GM10266 (cell line): Measurements from ENCODE around the gene RASL11B.
A peak's percentile ranks its signal among the peaks of the same experiment; 100 is the strongest.

Experiments used
- DNase-seq: peaks from one replicate; pipeline ENCODE4 v3.0.0; 2012; ENCODE audit errors: extremely low spot score
- CTCF ChIP-seq: IDR thresholded peaks from 2 replicates; pipeline ENCODE4 v1.5.1; 2012; ENCODE audit warnings: mild to moderate bottlenecking, low read depth; ENCODE audit not compliant: control insufficient read depth, insufficient read depth; ENCODE audit errors: missing control alignments

RASL11B gene

GRCh38 chr4:52911684-52912294, 49.7 kb downstream of the RASL11B start:
- peak; percentile 60 for DNase-seq
- TF ChIP-seq CTCF: peak; percentile 73

GRCh38 chr4:52912608-52913007, 50.5 kb downstream of the RASL11B start:
- no peak for DNase-seq
- TF ChIP-seq CTCF: no peak

- no peak for TF ChIP-seq CTCF
- DNase-seq: no peak
These were observed 52.0 kb downstream of the RASL11B start for GRCh38 chr4:52914051-52914605.

- no peak for DNase-seq
- TF ChIP-seq CTCF: no peak
These were observed 53.1 kb downstream of the RASL11B start for GRCh38 chr4:52915191-52915590.

GRCh38 chr4:52915730-52916300, 53.7 kb downstream of the RASL11B start:
- no peak for TF ChIP-seq CTCF
- DNase-seq: no peak
